Activated CD8-positive, alpha-beta T cell treated with anti-CD3 and anti-CD28 coated beads for 36 hours (primary cell): ENCODE measurements around the gene LUC7L. TPM values are rescaled to one million over a fixed set of nuclear protein-coding genes. Genes with fewer than 3 reads are reported as not detected.
A peak's percentile ranks its signal among the peaks of the same experiment; 100 is the strongest.
"Not testable (repeated sequence)": the region's sequence is repeated elsewhere in the genome, so short reads cannot be mapped to it uniquely, and the experiment has no call there.

Source experiments
- ATAC-seq: fragments of 200-7000 bp; cut with Tn5 transposase; one replicate; pipeline ENCODE4 v1.10.0; 2021; ENCODE audit warnings: mild to moderate bottlenecking, moderate library complexity
- CTCF ChIA-PET: fragments of 350-600 bp; sonication (Branson Sonifier 250); formaldehyde crosslinking; loops from one replicate; lab custom pipeline; 2021; ENCODE audit warnings: antibody characterized with exemption; lab: Charles Lee
- POLR2A ChIA-PET: fragments of 350-600 bp; sonication (Branson Sonifier 250); formaldehyde crosslinking; loops from one replicate; lab custom pipeline; 2021; ENCODE audit warnings: antibody characterized with exemption; lab: Charles Lee
- DNase-seq: peaks from one replicate; pipeline ENCODE4 v3.0.0-alpha.2; 2020
- H3K27ac Mint-ChIP-seq: one replicate; pipeline ENCODE4 v1.8.0; 2021; ENCODE audit warnings: mild to moderate bottlenecking, mixed read lengths
- H3K27me3 Mint-ChIP-seq: one replicate; pipeline ENCODE4 v1.8.0; 2021; ENCODE audit warnings: mixed read lengths
- H3K36me3 Mint-ChIP-seq: one replicate; pipeline ENCODE4 v1.8.0; 2021; ENCODE audit warnings: low read depth, mixed read lengths
- H3K4me1 Mint-ChIP-seq: one replicate; pipeline ENCODE4 v1.8.0; 2021; ENCODE audit warnings: low read depth, mixed read lengths
- H3K4me3 Mint-ChIP-seq: one replicate; pipeline ENCODE4 v1.8.0; 2021; ENCODE audit warnings: mild to moderate bottlenecking, moderate library complexity, mixed read lengths
- H3K9me3 Mint-ChIP-seq: one replicate; pipeline ENCODE4 v1.8.0; 2021; ENCODE audit warnings: mixed read lengths
- CTCF ChIP-seq: fragments of 200-600 bp; IDR thresholded peaks from one replicate; pipeline ENCODE4 v1.8.0; 2022; ENCODE audit warnings: antibody characterized with exemption, mild to moderate bottlenecking
- intact Hi-C: fragments of 100-400 bp; cut with micrococcal nuclease; formaldehyde crosslinking; loops from one replicate; pipeline ENCODE4 v1.10.0; 2022
- total RNA-seq, 2 experiments: library from RNA; stranded (reverse); gene quantifications; one replicate each; pipeline ENCODE4 v1.2.3, GENCODE V29; 2021

Gene LUC7L
- total RNA-seq, 2 experiments from 2014 or later, result 68.0 to 72.8 TPM

GRCh38 chr16:177394-177822, 51.8 kb downstream of the LUC7L start:
- DNase-seq (no peak), ATAC-seq (no peak)
- H3K27me3 Mint-ChIP-seq, result peaks cover 45% of the 10 kb centered on the region
- TF ChIP-seq CTCF, result no peak
- no peaks in the 10 kb centered on the region for H3K9me3 Mint-ChIP-seq
- intact Hi-C loops, result no loop called here
- POLR2A ChIA-PET, result interaction anchor here (0.8 kb wide), 1 partner anchor 9 kb away, joined by 5 read pairs; no protein-coding TSS in a partner anchor
- no peak overlapping the region for H3K4me3 Mint-ChIP-seq
- no peak overlapping the region for H3K27ac Mint-ChIP-seq
- H3K36me3 Mint-ChIP-seq, result no peaks in the 10 kb centered on the region
- peaks cover 15% of the 10 kb centered on the region for H3K4me1 Mint-ChIP-seq
- CTCF ChIA-PET, result interaction anchor here (1.4 to 1.7 kb wide), 2 partner anchors 60 to 81 kb away, joined by 4 to 5 read pairs; no protein-coding TSS in a partner anchor

GRCh38 chr16:176477-177382, 52.5 kb downstream of the LUC7L start, which contains the start of gene HBA1:
HBA1 (plus strand) TSS chr16:176680; CDS start chr16:176717, 37 bp downstream.
- POLR2A ChIA-PET, intact Hi-C loops, H3K9me3 Mint-ChIP-seq, H3K36me3 Mint-ChIP-seq, DNase-seq, H3K27ac Mint-ChIP-seq, H3K4me3 Mint-ChIP-seq: not testable (repeated sequence)
- peak; percentile 24 for ATAC-seq
- peaks cover 16% of the 10 kb centered on the region for H3K4me1 Mint-ChIP-seq
- peaks cover 47% of the 10 kb centered on the region for H3K27me3 Mint-ChIP-seq
- CTCF ChIA-PET, result interaction anchor here (1.4 to 1.7 kb wide), 2 partner anchors 59 to 80 kb away, joined by 4 to 5 read pairs; no protein-coding TSS in a partner anchor

GRCh38 chr16:176006-176405, 53.2 kb downstream of the LUC7L start:
- H3K4me3 Mint-ChIP-seq, H3K9me3 Mint-ChIP-seq, H3K36me3 Mint-ChIP-seq, POLR2A ChIA-PET, H3K27ac Mint-ChIP-seq, ATAC-seq, DNase-seq, intact Hi-C loops: not testable (repeated sequence)
- Mint-ChIP-seq H3K27me3 (peaks cover 52% of the 10 kb centered on the region), H3K4me1 (peaks cover 18% of the 10 kb centered on the region)
- CTCF ChIA-PET, result interaction anchor here (1.7 kb wide), 1 partner anchor 79 kb away, joined by 5 read pairs; no protein-coding TSS in a partner anchor

GRCh38 chr16:175011-175949, 54.0 kb downstream of the LUC7L start:
- CTCF ChIA-PET, result interaction anchor here (0.9 to 1.7 kb wide), 2 partner anchors 78 to 109 kb away, joined by 3 to 5 read pairs; no protein-coding TSS in a partner anchor
- POLR2A ChIA-PET, result no interaction called here
- Mint-ChIP-seq H3K4me1 (peaks cover 20% of the 10 kb centered on the region), H3K4me3 (no peak overlapping the region), H3K9me3 (no peaks in the 10 kb centered on the region), H3K27ac (no peak overlapping the region), H3K27me3 (peaks cover 56% of the 10 kb centered on the region), H3K36me3 (no peaks in the 10 kb centered on the region)
- DNase-seq (no peak), ATAC-seq (no peak)
- TF ChIP-seq CTCF, result no peak
- intact Hi-C loops, result no loop called here

- H3K4me3 Mint-ChIP-seq, H3K27ac Mint-ChIP-seq, H3K36me3 Mint-ChIP-seq, POLR2A ChIA-PET, H3K9me3 Mint-ChIP-seq, DNase-seq, ATAC-seq, intact Hi-C loops: not testable (repeated sequence)
- CTCF ChIA-PET, result interaction anchor here (0.9 to 1.7 kb wide), 2 partner anchors 77 to 108 kb away, joined by 3 to 5 read pairs; no protein-coding TSS in a partner anchor
- Mint-ChIP-seq H3K27me3 (peaks cover 55% of the 10 kb centered on the region), H3K4me1 (peaks cover 22% of the 10 kb centered on the region)
Observed at GRCh38 chr16:173928-174769, 55.1 kb downstream of the LUC7L start.

- H3K9me3 Mint-ChIP-seq, intact Hi-C loops, ATAC-seq, POLR2A ChIA-PET, H3K36me3 Mint-ChIP-seq, H3K27ac Mint-ChIP-seq, H3K4me3 Mint-ChIP-seq, CTCF ChIA-PET, DNase-seq: not testable (repeated sequence)
- Mint-ChIP-seq H3K27me3 (peaks cover 58% of the 10 kb centered on the region), H3K4me1 (peaks cover 22% of the 10 kb centered on the region)
Observed at GRCh38 chr16:173211-173854, 55.9 kb downstream of the LUC7L start.

- CTCF ChIA-PET, result interaction anchor here (1.9 kb wide), 1 partner anchor 9 kb away, joined by 4 read pairs; no protein-coding TSS in a partner anchor
- intact Hi-C loops, result not testable (repeated sequence)
Observed at GRCh38 chr16:172374-172941, 56.8 kb downstream of the LUC7L start, which contains the start of gene HBA2. HBA2 (plus strand) TSS chr16:172876; CDS start chr16:172913, 37 bp downstream.

More at GRCh38 chr16:172374-172941, 56.8 kb downstream of the LUC7L start, which contains the start of gene HBA2:
- POLR2A ChIA-PET, H3K27ac Mint-ChIP-seq, H3K36me3 Mint-ChIP-seq, H3K9me3 Mint-ChIP-seq, H3K4me3 Mint-ChIP-seq, DNase-seq: not testable (repeated sequence)
- peak; percentile 48 for ATAC-seq
- Mint-ChIP-seq H3K27me3 (peaks cover 56% of the 10 kb centered on the region), H3K4me1 (peaks cover 20% of the 10 kb centered on the region)
